Activated gamma-delta T cell (primary cell): ENCODE data around the gene PTPRE.
A peak's percentile ranks its signal among the peaks of the same experiment; 100 is the strongest.

ENCODE experiments used
- DNase-seq: peaks from one replicate; lab custom pipeline; 2025; lab: John Stamatoyannopoulos, UW
- total RNA-seq, 2 donors: gene quantifications; one replicate each; lab custom pipeline; 2026; lab: John Stamatoyannopoulos, UW

The PTPRE gene
- 78.9 to 90.2 reads per million in 2 donors for total RNA-seq

DNA sequence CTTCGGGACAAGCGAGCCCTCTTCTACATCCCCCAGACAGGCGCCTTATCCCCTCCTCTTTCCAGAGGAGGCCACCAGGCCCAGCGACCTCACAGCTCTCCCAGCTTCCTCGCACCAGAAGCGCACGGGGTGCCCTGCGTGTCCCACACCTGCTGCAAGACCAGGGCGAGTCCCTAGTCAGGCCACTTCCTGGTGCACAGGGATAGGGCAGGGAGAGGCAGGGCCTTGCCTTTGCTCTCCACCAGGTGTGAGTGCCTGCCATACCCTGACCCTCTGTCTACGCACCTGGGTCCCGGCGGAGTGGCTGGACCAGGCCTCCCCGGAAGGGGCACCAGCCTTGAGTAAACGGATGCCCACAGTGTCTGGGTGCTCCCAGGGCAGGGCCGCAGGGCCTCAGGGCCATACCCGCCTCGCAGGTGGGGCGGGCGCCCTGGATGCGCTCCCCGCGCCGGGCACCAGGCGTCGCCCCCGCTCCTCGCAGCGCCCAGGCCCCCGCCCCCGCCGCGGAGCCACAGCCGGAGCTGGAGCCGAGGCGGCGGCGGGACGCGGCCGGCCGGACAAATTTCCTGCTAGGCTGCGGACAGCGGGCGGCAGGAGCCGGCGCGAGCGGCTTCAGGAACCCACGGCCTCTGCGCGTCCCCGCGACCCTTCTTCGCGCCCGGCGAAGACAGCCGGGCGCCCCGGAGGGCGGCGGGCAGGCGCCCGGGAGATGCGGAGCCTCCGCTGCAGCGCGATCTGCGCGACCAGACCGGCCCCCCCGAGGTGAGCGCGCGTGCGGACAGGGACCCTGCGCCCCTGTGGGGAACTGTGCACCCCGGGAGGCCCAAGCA lies at the start of gene PTPRE:
TSS of gene PTPRE (plus strand) at position 556 of the 830 bp plus-strand sequence. CDS start 133,779 bp downstream, outside the sequence.
- peak; percentile 23 for DNase-seq

DNA sequence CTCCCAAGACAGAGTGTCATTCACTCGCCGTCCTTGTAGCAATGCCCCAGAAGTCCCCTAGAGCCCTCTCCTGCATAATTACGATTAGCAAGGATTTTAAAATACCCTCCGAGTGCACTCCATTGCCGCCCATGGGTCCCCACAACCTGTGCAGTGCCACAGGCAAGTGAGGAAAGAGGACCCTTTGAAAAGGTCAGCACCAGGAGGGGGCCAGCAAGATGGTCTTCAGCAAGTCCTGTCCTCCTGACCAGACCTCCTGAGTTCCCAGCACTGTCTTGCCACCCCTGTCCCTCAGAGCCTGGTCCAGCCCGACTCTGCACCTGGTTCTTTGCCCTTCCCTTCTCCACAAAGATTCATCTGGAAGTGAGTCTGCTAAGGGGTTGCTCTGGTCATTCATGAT lies 46.3 kb upstream of the PTPRE start:
- no peak for DNase-seq

DNA sequence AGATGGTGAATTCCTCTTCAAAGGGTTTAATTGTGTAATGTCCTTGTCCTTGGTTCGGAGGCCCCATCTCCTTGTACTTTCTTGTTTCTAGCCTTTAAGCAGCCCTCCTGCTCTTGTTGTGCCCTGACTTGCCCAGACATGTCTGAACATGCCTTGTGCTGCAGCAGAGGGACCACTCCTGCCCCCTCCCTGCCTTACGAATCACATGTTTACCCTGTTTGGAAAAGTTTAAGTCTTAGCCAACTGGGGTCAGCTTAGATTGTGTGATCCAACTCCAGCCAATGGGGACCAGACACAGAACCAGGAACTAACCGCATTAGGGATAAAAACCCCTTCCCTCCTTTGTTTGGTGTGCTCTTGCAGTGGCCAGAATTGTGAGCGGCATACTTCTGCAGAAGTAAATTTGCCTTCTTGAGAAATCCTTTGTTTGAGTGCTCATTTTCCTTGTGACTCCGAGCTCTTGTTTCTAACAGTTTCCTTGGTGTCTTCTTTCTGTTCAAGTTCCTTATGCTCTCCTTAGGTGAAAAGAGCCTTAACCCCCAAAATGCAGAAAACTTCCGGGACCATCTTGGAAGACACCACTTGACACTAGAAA lies 43.6 kb upstream of the PTPRE start:
- no peak for DNase-seq

- DNase-seq, result no peak
These were observed 40.5 kb upstream of the PTPRE start for GRCh38 chr10:127866276-127867013.

DNA sequence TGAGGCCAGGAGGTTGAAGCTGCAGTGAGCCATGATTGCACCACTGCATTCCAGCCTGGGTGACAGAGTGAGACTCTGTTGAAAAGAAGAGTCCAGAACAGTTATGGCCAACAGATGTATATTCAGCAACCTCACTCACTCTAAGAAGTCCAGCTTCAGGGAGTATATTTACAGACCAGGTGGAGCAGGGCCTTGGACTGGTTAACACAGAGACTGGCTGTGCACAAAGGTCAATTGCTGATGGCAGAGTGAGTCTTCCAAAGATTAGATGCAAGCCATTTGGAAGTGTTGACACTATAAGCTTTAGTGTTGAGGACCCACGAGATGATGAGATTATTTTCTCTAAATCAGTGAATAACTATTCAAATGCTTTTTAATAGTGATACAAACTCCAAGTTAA lies 39.1 kb upstream of the PTPRE start:
- DNase-seq, result no peak

DNA sequence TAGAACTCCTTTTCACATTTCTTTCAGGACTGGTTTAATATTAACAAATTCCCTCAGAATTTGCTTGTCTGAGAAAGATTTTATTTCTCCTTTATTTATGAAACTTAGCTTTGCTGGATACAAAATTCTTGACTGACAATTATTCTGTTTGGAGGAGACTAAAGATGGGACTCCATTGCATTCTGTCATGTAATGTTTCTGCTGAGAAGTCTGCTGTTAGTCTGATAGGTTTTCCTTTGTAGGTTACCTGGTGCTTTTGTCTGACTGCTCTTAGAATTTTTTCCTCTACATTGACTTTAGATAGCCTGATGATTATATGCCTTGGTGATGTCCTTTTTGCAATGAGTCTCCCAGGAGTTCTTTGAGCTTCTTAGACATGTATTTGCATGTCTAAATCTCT lies 37.6 kb upstream of the PTPRE start:
- DNase-seq, result no peak

- no peak for DNase-seq
These were observed 35.3 kb upstream of the PTPRE start for GRCh38 chr10:127871631-127872010.

DNA sequence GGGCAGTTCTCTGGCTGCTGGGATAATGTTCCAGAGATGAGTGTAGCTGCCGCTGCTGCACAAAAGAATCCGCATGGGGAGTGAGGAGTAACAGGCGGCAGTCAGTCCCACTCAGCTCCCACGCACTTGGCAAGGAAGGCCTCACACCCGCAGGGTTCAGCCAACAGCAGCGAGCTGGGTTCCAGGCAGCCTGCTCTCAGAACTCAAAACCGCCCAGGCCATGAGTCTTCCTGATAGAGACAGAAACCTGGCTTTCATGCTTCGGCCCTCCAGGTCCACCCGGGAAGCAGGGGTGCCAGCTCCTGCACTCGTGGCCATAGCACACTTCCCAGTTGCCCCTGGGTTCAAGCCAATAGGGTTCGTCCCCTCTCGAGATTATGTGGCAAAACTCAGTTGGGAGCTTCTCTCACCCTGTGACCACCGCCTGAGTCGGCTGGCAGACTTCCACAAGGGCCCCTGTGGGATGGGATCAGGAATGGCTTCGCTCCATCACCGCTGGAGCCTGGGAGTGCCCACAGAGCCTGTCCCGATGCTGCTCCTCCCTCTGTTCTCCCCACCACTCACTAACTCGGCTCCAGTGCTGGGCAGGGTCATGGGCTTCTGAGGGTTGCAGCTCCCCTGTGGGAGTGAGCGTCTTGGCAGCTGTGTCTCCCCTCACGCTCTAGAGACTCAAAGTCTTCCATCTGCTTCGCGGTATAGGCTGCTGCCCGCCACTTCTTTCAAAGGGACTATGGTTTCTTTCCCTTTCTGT lies 34.7 kb upstream of the PTPRE start:
- DNase-seq, result no peak

DNA sequence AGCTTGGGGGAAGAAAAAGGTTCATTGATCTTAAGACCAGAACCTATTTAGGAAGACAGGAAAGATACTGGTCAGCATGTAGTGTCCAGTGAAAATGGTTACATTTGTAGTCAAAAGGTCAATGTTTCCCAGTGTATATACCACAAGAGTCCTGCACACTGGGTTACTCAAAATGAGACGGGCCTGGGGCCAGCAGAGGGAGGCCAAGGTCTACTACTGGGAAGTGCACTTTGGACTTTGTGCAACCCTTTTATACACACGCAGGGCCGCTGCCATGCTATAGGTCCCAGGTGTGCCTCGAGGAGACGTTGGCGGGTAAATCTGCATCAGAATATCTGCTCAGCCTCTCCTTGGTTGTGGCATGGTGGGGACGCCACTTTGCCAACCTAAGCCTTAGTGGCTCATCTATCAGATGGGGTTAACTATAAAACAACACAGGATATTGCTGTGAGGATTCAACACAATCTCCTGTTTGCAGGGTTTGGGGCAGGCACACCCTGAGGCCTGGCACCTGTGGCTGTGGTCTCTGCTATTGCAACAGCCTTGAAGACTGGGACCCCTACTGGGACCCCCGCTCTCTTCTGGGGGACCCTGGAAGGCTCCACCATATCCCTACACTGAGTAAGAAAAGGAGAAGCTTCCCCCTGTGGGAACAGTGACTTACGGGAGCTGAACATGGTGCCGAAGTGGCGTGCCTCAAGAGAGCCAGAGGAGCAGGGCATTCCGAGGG lies 33.9 kb upstream of the PTPRE start:
- no peak for DNase-seq

DNA sequence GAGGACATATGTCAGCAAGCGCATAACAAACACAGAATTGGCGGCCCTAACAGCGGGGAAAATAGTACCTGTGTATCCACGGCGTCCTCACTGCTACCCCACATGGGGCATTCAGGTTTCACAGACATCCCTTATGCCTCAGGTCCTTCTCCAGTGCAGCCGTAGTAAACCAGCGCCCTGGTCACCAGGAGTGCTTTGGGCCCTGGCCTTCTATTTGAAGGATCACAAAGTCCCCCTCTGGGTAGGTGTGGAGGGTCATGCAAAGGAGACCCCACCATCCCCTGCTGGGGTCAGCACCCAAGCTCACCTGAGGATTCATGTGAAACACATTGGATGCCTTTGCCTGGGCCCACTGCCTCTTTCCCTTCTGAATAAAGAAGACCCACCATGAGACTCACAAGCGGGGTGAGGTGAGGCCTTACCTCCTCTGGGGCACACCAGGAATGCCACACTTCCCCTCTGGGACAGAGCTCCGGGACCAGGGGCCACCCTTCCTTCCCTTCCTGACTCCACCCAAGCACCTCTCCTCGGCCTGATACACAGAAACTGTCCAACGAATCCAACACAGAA lies 32.9 kb upstream of the PTPRE start:
- DNase-seq, result no peak

- no peak for DNase-seq
These were observed 32.0 kb upstream of the PTPRE start for GRCh38 chr10:127874671-127875448.

DNA sequence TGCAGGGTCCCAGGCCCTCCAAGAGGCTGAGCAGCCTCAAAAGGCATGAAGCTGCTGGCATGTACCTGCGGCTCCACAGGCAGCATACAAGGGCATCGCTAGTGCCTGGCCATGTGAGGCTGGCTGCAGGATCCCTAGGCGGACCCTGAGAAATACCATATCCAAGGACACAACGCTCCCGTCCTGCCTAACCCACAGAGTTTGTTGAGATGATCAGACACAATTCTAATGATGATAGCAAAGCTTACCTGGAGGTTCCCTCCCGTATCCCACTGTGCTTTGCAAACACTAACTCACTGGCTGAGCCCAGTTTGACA lies 31.5 kb upstream of the PTPRE start:
- no peak for DNase-seq

DNA sequence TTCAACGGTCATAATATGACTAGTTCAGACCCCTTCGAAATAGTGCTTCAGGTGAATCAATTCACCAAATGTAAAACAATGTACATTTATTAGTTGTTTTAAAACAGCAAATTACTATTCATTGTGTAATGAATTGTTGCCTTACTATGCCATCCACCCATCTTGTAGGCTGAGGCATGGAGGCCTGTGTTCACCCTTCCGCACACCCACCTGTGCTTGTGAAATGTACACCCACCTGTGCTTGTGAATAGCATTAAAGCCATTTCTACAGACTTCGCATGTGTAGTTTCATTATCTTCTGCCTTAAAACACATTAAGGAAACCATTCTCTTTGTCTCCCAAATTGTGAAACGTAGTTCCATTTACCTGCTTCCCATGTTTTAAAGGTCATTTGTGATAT lies 31.0 kb upstream of the PTPRE start:
- DNase-seq, result no peak

GRCh38 chr10:127877116-127877515 lies 29.8 kb upstream of the PTPRE start:
- DNase-seq, result no peak

DNA sequence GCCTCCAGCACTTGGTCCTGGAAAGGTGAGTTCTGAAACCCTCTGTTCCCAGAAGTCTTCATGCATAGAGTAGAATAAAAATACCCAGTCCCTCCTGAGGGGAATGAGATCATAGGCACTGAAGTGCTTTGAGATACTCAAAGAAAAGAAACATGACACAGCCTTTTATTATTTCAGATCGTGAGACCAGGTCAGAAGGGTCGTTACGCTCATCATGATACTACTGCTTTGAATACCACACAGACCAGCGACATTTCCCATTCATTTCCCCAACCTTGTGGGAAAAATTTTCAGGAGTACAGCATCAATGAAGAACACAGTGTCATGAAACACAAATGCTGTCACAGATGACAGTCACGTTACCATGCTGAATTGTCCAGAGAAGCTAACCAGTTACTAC lies 29.2 kb upstream of the PTPRE start:
- no peak for DNase-seq

GRCh38 chr10:127878475-127879055 lies 28.3 kb upstream of the PTPRE start:
- no peak for DNase-seq

DNA sequence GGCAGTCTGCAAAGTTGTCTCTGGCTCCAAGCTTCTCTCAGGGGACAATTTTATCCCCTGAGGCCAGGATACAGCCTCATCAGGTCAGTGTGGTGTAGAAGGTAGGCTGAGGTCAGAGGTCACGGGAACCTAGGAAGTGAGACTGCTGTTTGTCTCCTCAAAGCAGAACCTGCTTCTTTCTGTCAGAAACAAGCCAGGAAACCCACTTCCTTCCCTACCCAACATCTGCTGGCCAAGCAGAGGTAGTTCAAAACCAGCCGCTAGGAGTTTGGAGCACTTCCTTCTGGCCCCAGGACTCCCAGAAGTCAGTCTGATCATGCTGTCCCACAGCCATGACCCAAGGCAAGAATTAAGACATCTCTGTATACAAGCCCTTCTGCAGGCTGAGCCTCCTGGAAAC lies 26.3 kb upstream of the PTPRE start:
- DNase-seq, result no peak

DNA sequence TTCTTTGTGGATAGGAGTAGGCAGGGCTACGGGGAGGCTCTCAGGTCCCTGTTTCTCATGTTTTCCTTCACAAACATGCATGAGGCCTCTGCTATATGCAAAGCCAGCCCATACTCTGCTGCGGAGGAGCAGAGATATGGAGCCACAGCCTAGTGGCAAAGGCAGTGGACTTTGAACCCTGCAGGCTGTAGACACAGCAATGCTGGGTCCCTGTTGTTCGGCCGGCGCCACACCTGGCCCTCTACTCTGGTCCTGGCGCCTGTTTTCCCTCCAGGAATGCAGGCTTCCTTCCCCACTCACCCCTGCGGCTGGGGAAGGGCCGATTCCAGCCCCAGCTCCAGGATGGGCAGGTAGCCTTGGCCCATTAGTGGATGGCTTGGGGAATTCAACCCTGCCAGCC lies 25.6 kb upstream of the PTPRE start:
- DNase-seq, result no peak

DNA sequence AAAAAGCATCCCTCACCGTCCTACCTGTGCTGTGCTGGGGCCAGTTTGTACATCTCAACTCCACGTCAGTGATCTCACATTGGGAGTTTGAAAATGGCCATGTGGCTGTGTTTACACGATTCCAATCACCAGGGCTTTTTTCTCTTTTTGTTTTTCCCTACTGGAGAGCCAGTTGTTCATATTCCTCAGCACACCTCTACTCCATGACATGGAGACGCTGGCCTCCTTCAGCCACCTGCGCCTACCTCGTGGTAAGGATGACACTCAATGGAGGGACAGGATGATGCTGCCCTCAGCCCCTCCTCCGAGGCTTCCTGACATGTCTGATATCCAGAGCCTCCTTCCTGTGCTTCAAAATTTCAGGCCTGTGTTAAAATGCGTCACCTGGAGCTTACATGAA lies 24.5 kb upstream of the PTPRE start:
- no peak for DNase-seq

- no peak for DNase-seq
These were observed 24.0 kb upstream of the PTPRE start for GRCh38 chr10:127882801-127883459.
